Neural cell (in vitro differentiated cells): ENCODE measurements around the gene CD47. TPM values are rescaled to one million over a fixed set of nuclear protein-coding genes. Genes with fewer than 3 reads are reported as not detected.

Experiments
- H2AFZ ChIP-seq: fragments of 200-600, 300-800 bp; sonication (generic), shearing (Covaris generic); 2 replicates; pipeline ENCODE4 v1.6.0; 2014; ENCODE audit warnings: low read depth, mild to moderate bottlenecking, antibody characterized with exemption, low read length, moderate library complexity
- H3F3A ChIP-seq: fragments of 200-600 bp; shearing (Covaris generic); 2 replicates; pipeline ENCODE4 v1.6.1; 2016; ENCODE audit warnings: mild to moderate bottlenecking, moderate library complexity, mixed read lengths, antibody characterized with exemption, low read length; ENCODE audit not compliant: insufficient read depth, poor library complexity, severe bottlenecking
- H3K27ac ChIP-seq: fragments of 200-600, 300-800 bp; sonication (generic), shearing (Covaris generic); 2 replicates; pipeline ENCODE4 v1.5.1; 2014; ENCODE audit warnings: mild to moderate bottlenecking, low read length, moderate library complexity
- H3K27me3 ChIP-seq: fragments of 300-800, 200-600 bp; sonication (generic), shearing (Covaris generic); 2 replicates; pipeline ENCODE4 v1.6.0; 2014; ENCODE audit warnings: mild to moderate bottlenecking, low read depth, low read length, moderate library complexity; ENCODE audit not compliant: insufficient read depth
- H3K36me3 ChIP-seq: fragments of 300-800, 200-600 bp; sonication (generic), shearing (Covaris generic); 2 replicates; pipeline ENCODE4 v1.5.1; 2014; ENCODE audit warnings: mild to moderate bottlenecking, antibody characterized with exemption, low read length, moderate library complexity; ENCODE audit not compliant: insufficient read depth
- H3K4me2 ChIP-seq: fragments of 300-800, 200-600 bp; sonication (generic), shearing (Covaris generic); 2 replicates; pipeline ENCODE4 v1.6.0; 2014; ENCODE audit warnings: mild to moderate bottlenecking, low read length
- H3K4me3 ChIP-seq: fragments of 300-800, 200-600 bp; sonication (generic), shearing (Covaris generic); 2 replicates; pipeline ENCODE4 v1.5.1; 2014; ENCODE audit warnings: mild to moderate bottlenecking, low read length, moderate library complexity
- H3K79me2 ChIP-seq: fragments of 200-600 bp; shearing (Covaris generic); replicated peaks from 2 replicates; pipeline ENCODE4 v1.6.0; 2014; ENCODE audit warnings: mild to moderate bottlenecking, low read length, moderate library complexity; ENCODE audit not compliant: insufficient read depth
- H3K9ac ChIP-seq: fragments of 300-800, 200-600 bp; sonication (generic), shearing (Covaris generic); 2 replicates; pipeline ENCODE4 v1.6.1; 2016; ENCODE audit warnings: mild to moderate bottlenecking, low read length, mixed read lengths
- H3K9me2 ChIP-seq: fragments of 200-600 bp; shearing (Covaris generic); 2 replicates; pipeline ENCODE4 v1.6.1; 2016; ENCODE audit warnings: mild to moderate bottlenecking, low read length, mixed read lengths; ENCODE audit not compliant: insufficient read depth
- H3K9me3 ChIP-seq: fragments of 200-600, 300-800 bp; sonication (generic), shearing (Covaris generic); 2 replicates; pipeline ENCODE4 v1.6.1; 2016; ENCODE audit warnings: mild to moderate bottlenecking, mixed run types, low read length, moderate library complexity, mixed read lengths
- H4K20me1 ChIP-seq: fragments of 200-600 bp; shearing (Covaris generic); 2 replicates; pipeline ENCODE4 v1.6.1; 2016; ENCODE audit warnings: mild to moderate bottlenecking, mixed run types; ENCODE audit not compliant: insufficient read depth
- EP300 ChIP-seq: fragments of 450-650 bp; conservative IDR thresholded peaks from 2 replicates; pipeline ENCODE4 v1.6.1; 2014; ENCODE audit warnings: antibody characterized with exemption, mild to moderate bottlenecking, moderate library complexity; ENCODE audit not compliant: poor library complexity, severe bottlenecking
- EZH2 ChIP-seq: fragments of 200-600, 300-800 bp; shearing (Covaris generic), sonication (generic); IDR thresholded peaks from 2 replicates; pipeline ENCODE4 v1.6.1; 2014; ENCODE audit warnings: antibody characterized with exemption, low read length, borderline replicate concordance, mild to moderate bottlenecking; ENCODE audit not compliant: insufficient read depth, poor library complexity, severe bottlenecking
- MXI1 ChIP-seq: fragments of 450-650 bp; conservative IDR thresholded peaks from 2 replicates; pipeline ENCODE4 v1.6.1; 2014; ENCODE audit warnings: antibody characterized with exemption, mild to moderate bottlenecking; ENCODE audit not compliant: poor library complexity, severe bottlenecking
- POLR2AphosphoS5 ChIP-seq: IDR thresholded peaks from 2 replicates; pipeline ENCODE4 v1.6.1; 2012
- RAD21 ChIP-seq: fragments of 450-650 bp; conservative IDR thresholded peaks from 2 replicates; pipeline ENCODE4 v1.6.1; 2014; ENCODE audit warnings: antibody characterized with exemption, mild to moderate bottlenecking, moderate library complexity
- SMC3 ChIP-seq: fragments of 450-650 bp; conservative IDR thresholded peaks from 2 replicates; pipeline ENCODE4 v1.6.1; 2014; ENCODE audit warnings: antibody characterized with exemption, mild to moderate bottlenecking, moderate library complexity; ENCODE audit not compliant: poor library complexity
- polyA plus RNA-seq: library from polyadenylated mRNA; depleted of rRNA; stranded (reverse); fragments of >200 nt; gene quantifications from 2 replicates; pipeline ENCODE4 v1.2.3, GENCODE V29; 2014

Gene CD47
- polyA plus RNA-seq, 1 donor from 2014 or later, result 128 TPM

- Histone ChIP-seq H3K79me2 (no peaks in the 10 kb centered on the region), H3K4me2 (no peak overlapping the region), H3K27me3 (no peaks in the 10 kb centered on the region), H3K36me3 (no peaks in the 10 kb centered on the region), H3K9me3 (no peaks in the 10 kb centered on the region), H4K20me1 (no peaks in the 10 kb centered on the region), H2AFZ (no peak overlapping the region), H3K27ac (no peak overlapping the region), H3K9ac (no peak overlapping the region), H3K9me2 (no peaks in the 10 kb centered on the region), H3F3A (no peaks in the 10 kb centered on the region), H3K4me3 (no peak overlapping the region)
- TF ChIP-seq EZH2 (no peak), MXI1 (no peak), RAD21 (no peak), EP300 (no peak), SMC3 (no peak), POLR2AphosphoS5 (no peak)
Measured at GRCh38 chr3:107993771-107994170, 97.1 kb downstream of the CD47 start.

Other genes with a start within 250 kb of the CD47 start
- gene IFT57, start 131.4 kb upstream of the CD47 start, polyA plus RNA-seq, result 59.0 and 70.7 TPM in 2 replicates
- gene HHLA2, start 205.5 kb upstream of the CD47 start, polyA plus RNA-seq, result not detected in 2 replicates